RWPE1 (cell line): Measurements from ENCODE around the gene LMBR1L.

ENCODE experiments used
- CTCF ChIA-PET: fragments of 350-600 bp; sonication (Branson Sonifier 250); formaldehyde crosslinking; extraction: SDS; loops from one replicate; lab custom pipeline; 2021; lab: Yijun Ruan, JAX
- POLR2A ChIA-PET: fragments of 400-600 bp; formaldehyde crosslinking; extraction: SDS; loops from one replicate; lab custom pipeline; 2020; ENCODE audit warnings: antibody characterized with exemption; ENCODE audit not compliant: low non-redundant PET; lab: Yijun Ruan, JAX
- DNase-seq: peaks from one replicate; pipeline ENCODE4 v3.0.0; 2012; ENCODE audit warnings: low spot score
- H3K27ac ChIP-seq: fragments of 450-650 bp; 2 replicates; pipeline ENCODE4 v1.5.1; 2017
- CTCF ChIP-seq: fragments of 450-650 bp; conservative IDR thresholded peaks from 2 replicates; pipeline ENCODE4 v1.5.1; 2017; ENCODE audit warnings: low read depth, mild to moderate bottlenecking

The LMBR1L gene

DNA sequence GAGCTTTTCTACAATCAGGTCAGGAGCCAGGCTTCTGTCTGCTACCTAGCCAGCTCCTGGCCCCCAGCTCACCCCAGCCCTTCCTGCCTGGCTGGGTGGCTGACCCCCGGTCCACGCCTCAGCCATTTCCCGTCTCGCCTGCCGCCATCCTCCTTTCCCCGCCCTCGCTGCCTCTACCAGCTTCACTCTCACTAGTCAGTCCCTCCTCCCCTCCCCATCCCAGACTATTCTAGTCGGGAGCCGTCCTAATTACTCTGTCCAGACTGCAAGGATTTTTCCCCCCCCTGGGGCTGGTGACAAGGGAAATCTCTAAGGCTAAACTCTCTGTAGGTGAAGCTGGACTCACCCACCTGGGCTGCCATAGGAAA lies 16.9 kb downstream of the LMBR1L start:
- H3K27ac ChIP-seq: no peak overlapping the region
- no peak for DNase-seq
- POLR2A ChIA-PET: no interaction called here
- CTCF ChIA-PET: interaction anchor here (0.5 to 0.9 kb wide), 2 partner anchors 37 kb away, joined by 3 to 5 read pairs; partner anchors contain the start of gene TUBA1B
- TF ChIP-seq CTCF: no peak

- no peak for DNase-seq
- ChIA-PET POLR2A (no interaction called here), CTCF (interaction anchor here (0.8 to 1.5 kb wide), 5 partner anchors 9 to 75 kb away, joined by 3 to 7 read pairs (median 6); partner anchors contain the start of gene LMBR1L)
- no peak for TF ChIP-seq CTCF
- no peak overlapping the region for H3K27ac ChIP-seq
These were observed 17.7 kb downstream of the LMBR1L start for GRCh38 chr12:49092816-49093406.

GRCh38 chr12:49092086-49092815 lies 18.4 kb downstream of the LMBR1L start:
- peak; percentile 61 for TF ChIP-seq CTCF
- ChIA-PET CTCF (interaction anchor here (0.6 to 1.5 kb wide), 9 partner anchors 8 to 74 kb away, joined by 3 to 7 read pairs (median 4); partner anchors contain the start of gene LMBR1L), POLR2A (no interaction called here)
- no peak overlapping the region for H3K27ac ChIP-seq
- peak; percentile 57 for DNase-seq

DNA sequence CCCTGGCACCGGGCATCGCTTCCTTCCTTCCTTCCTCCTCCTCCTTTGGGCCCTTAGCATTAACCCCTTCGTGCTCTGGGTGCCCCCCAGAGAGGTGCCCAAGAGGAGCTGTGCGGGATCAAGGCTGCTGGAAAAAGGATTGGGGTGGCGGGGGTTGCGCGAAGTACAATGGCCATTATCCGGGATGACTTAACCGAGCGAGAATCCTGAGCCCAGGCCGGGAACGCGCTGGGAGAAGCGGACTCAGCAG lies 18.9 kb downstream of the LMBR1L start:
- POLR2A ChIA-PET: no interaction called here
- TF ChIP-seq CTCF: no peak
- no peak for DNase-seq

GRCh38 chr12:49091056-49091835 lies 19.4 kb downstream of the LMBR1L start:
- no peak for TF ChIP-seq CTCF
- DNase-seq: no peak
- ChIA-PET POLR2A (no interaction called here), CTCF (interaction anchor here (0.6 to 1.5 kb wide), 4 partner anchors 10 to 30 kb away, joined by 3 to 7 read pairs (median 4); no protein-coding TSS in a partner anchor)
- no peak overlapping the region for H3K27ac ChIP-seq

More for the DNA sequence above, 18.9 kb downstream of the LMBR1L start:
- no peak overlapping the region for H3K27ac ChIP-seq
- CTCF ChIA-PET: interaction anchor here (0.6 to 1.5 kb wide), 8 partner anchors 10 to 74 kb away, joined by 3 to 7 read pairs (median 5); partner anchors contain the start of gene LMBR1L
